ENCODE results near the gene DEDD. TPM values are rescaled to one million over a fixed set of nuclear protein-coding genes. Genes with fewer than 3 reads are reported as not detected.
A peak's percentile ranks its signal among the peaks of the same experiment; 100 is the strongest.

Gene DEDD
- polyA plus RNA-seq, 3 donors = 40.9 to 56.3 (median 42.2) TPM

GRCh38 chr1:161111117-161111516 lies 21.4 kb downstream of the DEDD start:
- TF ChIP-seq CTCF (IDR thresholded peaks at IDR 0.05) = no peak
- Histone ChIP-seq H3K4me2 (replicated peaks; ENCODE audit: extremely low read depth, low read length, poor library complexity, severe bottlenecking) (peak overlapping the region; percentile 37), H3K9ac (ENCODE audit: insufficient read depth, low read length, poor library complexity, severe bottlenecking) (no peak overlapping the region), H3K79me2 (ENCODE audit: insufficient read depth, low read length) (peaks cover 100% of the 10 kb centered on the region), H3K4me3 (replicated peaks in 1 of 3; ENCODE audit: low read depth in 2 of 3, low read length in 3 of 3) (peak overlapping the region in 1 of 3 experiments; percentile 30), H3K27ac (ENCODE audit: low read depth in 1 of 2, low read length in 2 of 2) (peak overlapping the region in 1 of 2 donors; percentile 70), H3K4me1 (ENCODE audit: control insufficient read depth in 1 of 2, insufficient read depth in 2 of 2, low read length in 2 of 2) (peaks cover 30 to 49% of the 10 kb centered on the region in 2 donors), H3K36me3 (replicated peaks in 1 of 2; ENCODE audit: control insufficient read depth in 1 of 2, insufficient read depth in 2 of 2, low read length in 2 of 2) (peaks cover 0 to 21% of the 10 kb centered on the region in 2 donors), H2AFZ (ENCODE audit: insufficient read depth, low read depth, low read length, poor library complexity, severe bottlenecking) (no peak overlapping the region), H3K9me3 (replicated peaks in 1 of 2; ENCODE audit: control insufficient read depth in 1 of 2, insufficient read depth in 1 of 2, low read length in 2 of 2) (no peaks in the 10 kb centered on the region), H4K20me1 (ENCODE audit: insufficient read depth, low read length) (peaks cover 96% of the 10 kb centered on the region), H3K27me3 (ENCODE audit: control insufficient read depth in 2 of 2, insufficient read depth in 2 of 2, low read length in 2 of 2) (no peaks in the 10 kb centered on the region)
- Mint-ChIP-seq H3K9me3 (no peaks in the 10 kb centered on the region), H3K36me3 (peaks cover 16 to 38% of the 10 kb centered on the region in 2 donors), H3K4me3 (peak overlapping the region in 1 of 2 donors; percentile 59), H3K27me3 (ENCODE audit: low read depth in 3 of 3) (no peaks in the 10 kb centered on the region), H3K4me1 (peaks cover 50% of the 10 kb centered on the region), H3K27ac (peak overlapping the region; percentile 75 to 89 (median 82))
- intact Hi-C loops (cut with micrococcal nuclease) = no loop called here
- no CpG with 5 or more reads among the region's 3 CpGs for WGBS (ENCODE audit: insufficient coverage)
- peak in 2 of 3 donors; percentile 44 to 54 for DNase-seq

GRCh38 chr1:161106431-161106830 lies 26.0 kb downstream of the DEDD start:
- Mint-ChIP-seq H3K27ac (no peak overlapping the region), H3K4me3 (no peak overlapping the region), H3K4me1 (peaks cover 15% of the 10 kb centered on the region), H3K9me3 (no peaks in the 10 kb centered on the region), H3K27me3 (ENCODE audit: low read depth in 3 of 3) (no peaks in the 10 kb centered on the region), H3K36me3 (peaks cover 36 to 55% of the 10 kb centered on the region in 2 donors)
- Histone ChIP-seq H2AFZ (ENCODE audit: insufficient read depth, low read depth, low read length, poor library complexity, severe bottlenecking) (no peak overlapping the region), H4K20me1 (ENCODE audit: insufficient read depth, low read length) (peaks cover 93% of the 10 kb centered on the region), H3K9me3 (replicated peaks in 1 of 2; ENCODE audit: control insufficient read depth in 1 of 2, insufficient read depth in 1 of 2, low read length in 2 of 2) (no peaks in the 10 kb centered on the region), H3K9ac (ENCODE audit: insufficient read depth, low read length, poor library complexity, severe bottlenecking) (no peak overlapping the region), H3K4me2 (replicated peaks; ENCODE audit: extremely low read depth, low read length, poor library complexity, severe bottlenecking) (no peak overlapping the region), H3K4me3 (replicated peaks in 1 of 3; ENCODE audit: low read depth in 2 of 3, low read length in 3 of 3) (no peak overlapping the region), H3K4me1 (ENCODE audit: control insufficient read depth in 1 of 2, insufficient read depth in 2 of 2, low read length in 2 of 2) (peaks cover 6 to 7% of the 10 kb centered on the region in 2 donors), H3K27me3 (ENCODE audit: control insufficient read depth in 2 of 2, insufficient read depth in 2 of 2, low read length in 2 of 2) (no peaks in the 10 kb centered on the region), H3K36me3 (replicated peaks in 1 of 2; ENCODE audit: control insufficient read depth in 1 of 2, insufficient read depth in 2 of 2, low read length in 2 of 2) (peaks cover 13 to 53% of the 10 kb centered on the region in 2 donors), H3K27ac (ENCODE audit: low read depth in 1 of 2, low read length in 2 of 2) (no peak overlapping the region), H3K79me2 (ENCODE audit: insufficient read depth, low read length) (peaks cover 93% of the 10 kb centered on the region)
- 75% methylated on average over 1 of the region's 1 CpG for whole genome bisulfite sequencing (ENCODE audit: insufficient coverage)
- no peak for DNase-seq
- TF ChIP-seq CTCF (IDR thresholded peaks at IDR 0.05) = no peak
- intact Hi-C loops (cut with micrococcal nuclease) = no loop called here
